Astrocyte (in vitro differentiated cells and primary cell): ENCODE data around the gene SSB. TPM values are rescaled to one million over a fixed set of nuclear protein-coding genes. Genes with fewer than 3 reads are reported as not detected.

Source experiments
- DNase-seq: peaks from one replicate; pipeline ENCODE4 v3.0.0-alpha.2; 2010; ENCODE audit warnings: low read depth
- FAIRE-seq: peaks from 2 replicates; lab custom pipeline; 2011; peaks lifted over from hg19 to GRCh38; lab: Jason Lieb, UNC
- H2AFZ ChIP-seq: 2 replicates; pipeline ENCODE4 v1.6.0; 2012; ENCODE audit warnings: low read depth, low read length, inconsistent platforms
- H3K27ac ChIP-seq: 2 replicates; pipeline ENCODE4 v1.5.1; 2011; ENCODE audit warnings: low read depth, low read length, inconsistent platforms
- H3K27me3 ChIP-seq: 2 replicates; pipeline ENCODE4 v1.6.0; 2011; ENCODE audit warnings: low read length, inconsistent platforms; ENCODE audit not compliant: insufficient read depth
- H3K36me3 ChIP-seq: 2 replicates; pipeline ENCODE4 v1.5.1; 2011; ENCODE audit warnings: low read length, inconsistent platforms; ENCODE audit not compliant: insufficient read depth
- H3K4me1 ChIP-seq: 2 replicates; pipeline ENCODE4 v1.5.1; 2011; ENCODE audit warnings: low read length, inconsistent platforms; ENCODE audit not compliant: insufficient read depth
- H3K4me2 ChIP-seq: 2 replicates; pipeline ENCODE4 v1.6.0; 2012; ENCODE audit warnings: low read length, inconsistent platforms
- H3K4me3 ChIP-seq: 2 replicates; pipeline ENCODE4 v1.5.1; 2011; ENCODE audit warnings: low read depth, mild to moderate bottlenecking, low read length, inconsistent platforms; ENCODE audit not compliant: insufficient read depth
- H3K79me2 ChIP-seq: 2 replicates; pipeline ENCODE4 v1.6.0; 2012; ENCODE audit warnings: mild to moderate bottlenecking, low read length, inconsistent platforms; ENCODE audit not compliant: insufficient read depth
- H3K9ac ChIP-seq: 2 replicates; pipeline ENCODE4 v1.6.0; 2012; ENCODE audit warnings: mild to moderate bottlenecking, low read length, inconsistent platforms
- H3K9me3 ChIP-seq: 2 replicates; pipeline ENCODE4 v1.5.1; 2012; ENCODE audit warnings: low read depth, mild to moderate bottlenecking, low read length, inconsistent platforms; ENCODE audit not compliant: insufficient read depth
- H4K20me1 ChIP-seq: 2 replicates; pipeline ENCODE4 v1.6.0; 2012; ENCODE audit warnings: low read length, inconsistent platforms; ENCODE audit not compliant: insufficient read depth
- H3K27ac Mint-ChIP-seq: one replicate; pipeline ENCODE4 v1.8.0; 2021; ENCODE audit warnings: mild to moderate bottlenecking, mixed read lengths; ENCODE audit not compliant: unreplicated experiment
- H3K27me3 Mint-ChIP-seq: one replicate; pipeline ENCODE4 v1.8.0; 2021; ENCODE audit warnings: low read depth, mixed read lengths; ENCODE audit not compliant: unreplicated experiment
- H3K36me3 Mint-ChIP-seq: one replicate; pipeline ENCODE4 v1.8.0; 2021; ENCODE audit warnings: low read depth, mixed read lengths; ENCODE audit not compliant: unreplicated experiment
- H3K4me1 Mint-ChIP-seq: one replicate; pipeline ENCODE4 v1.8.0; 2021; ENCODE audit warnings: low read depth, mixed read lengths; ENCODE audit not compliant: unreplicated experiment
- H3K4me3 Mint-ChIP-seq: one replicate; pipeline ENCODE4 v1.8.0; 2021; ENCODE audit warnings: mild to moderate bottlenecking, moderate library complexity, mixed read lengths; ENCODE audit not compliant: unreplicated experiment
- H3K9me3 Mint-ChIP-seq: one replicate; pipeline ENCODE4 v1.8.0; 2021; ENCODE audit warnings: mild to moderate bottlenecking, mixed read lengths; ENCODE audit not compliant: unreplicated experiment
- CTCF ChIP-seq: IDR thresholded peaks from 2 replicates; pipeline ENCODE4 v1.5.1; 2011; ENCODE audit warnings: low read depth, mild to moderate bottlenecking, inconsistent platforms, low read length, moderate library complexity; ENCODE audit not compliant: insufficient read depth
- EZH2 ChIP-seq: IDR thresholded peaks from 2 replicates; pipeline ENCODE4 v1.6.1; 2012; ENCODE audit warnings: mild to moderate bottlenecking, low read length, inconsistent platforms; ENCODE audit not compliant: insufficient read depth
- total RNA-seq: library from RNA; stranded (reverse); gene quantifications from 2 replicates; pipeline ENCODE4 v1.2.1, GENCODE V29; 2021

Gene SSB
- total RNA-seq, 1 donor from 2014 or later = 176 TPM

- H3K36me3 Mint-ChIP-seq = no peaks in the 10 kb centered on the region
- Histone ChIP-seq H3K9me3 (no peaks in the 10 kb centered on the region), H3K9ac (no peak overlapping the region), H3K79me2 (no peaks in the 10 kb centered on the region), H3K4me1 (peaks cover 15% of the 10 kb centered on the region), H4K20me1 (no peaks in the 10 kb centered on the region), H3K4me2 (no peak overlapping the region), H2AFZ (no peak overlapping the region), H3K4me3 (no peak overlapping the region), H3K27ac (no peak overlapping the region), H3K36me3 (no peaks in the 10 kb centered on the region), H3K27me3 (peaks cover 6% of the 10 kb centered on the region)
- no peak for TF ChIP-seq EZH2
- no peak for TF ChIP-seq CTCF
- DNase-seq (no peak), FAIRE-seq (no peak)
- H3K9me3 Mint-ChIP-seq = no peaks in the 10 kb centered on the region
- peaks cover 9% of the 10 kb centered on the region for H3K4me1 Mint-ChIP-seq
- H3K4me3 Mint-ChIP-seq = no peak overlapping the region
- no peak overlapping the region for H3K27ac Mint-ChIP-seq
- no peaks in the 10 kb centered on the region for H3K27me3 Mint-ChIP-seq
These were observed 27.1 kb upstream of the SSB start for GRCh38 chr2:169771612-169772011.

GRCh38 chr2:169772651-169773050 lies 26.0 kb upstream of the SSB start:
- no peaks in the 10 kb centered on the region for H3K27me3 Mint-ChIP-seq
- H3K9me3 Mint-ChIP-seq = no peaks in the 10 kb centered on the region
- Histone ChIP-seq H3K4me1 (peaks cover 18% of the 10 kb centered on the region), H2AFZ (no peak overlapping the region), H3K27ac (no peak overlapping the region), H3K4me2 (no peak overlapping the region), H3K9me3 (no peaks in the 10 kb centered on the region), H3K27me3 (peaks cover 6% of the 10 kb centered on the region), H3K79me2 (no peaks in the 10 kb centered on the region), H3K36me3 (no peaks in the 10 kb centered on the region), H4K20me1 (no peaks in the 10 kb centered on the region), H3K9ac (no peak overlapping the region), H3K4me3 (no peak overlapping the region)
- H3K4me1 Mint-ChIP-seq = peaks cover 11% of the 10 kb centered on the region
- no peak overlapping the region for H3K4me3 Mint-ChIP-seq
- DNase-seq (no peak), FAIRE-seq (no peak)
- H3K36me3 Mint-ChIP-seq = no peaks in the 10 kb centered on the region
- TF ChIP-seq EZH2 (no peak), CTCF (no peak)
- H3K27ac Mint-ChIP-seq = no peak overlapping the region

DNA sequence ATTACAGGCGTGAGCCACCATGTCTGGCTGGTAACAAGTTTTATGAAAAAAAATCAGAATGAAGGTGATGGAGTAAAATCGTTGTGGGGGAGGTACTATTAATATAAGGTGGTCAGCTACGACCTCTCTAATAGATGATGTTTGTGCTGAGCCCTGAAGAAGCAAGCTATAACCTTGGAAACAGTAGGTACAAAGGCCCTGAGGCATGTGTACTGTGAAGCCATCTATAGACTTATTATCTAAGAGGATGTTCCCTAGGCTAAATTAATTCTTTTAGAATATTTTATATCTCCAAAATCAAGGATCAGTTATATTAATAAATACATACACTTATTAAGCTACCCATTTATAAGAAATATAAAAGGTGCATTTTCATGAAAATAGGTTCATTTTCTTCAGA lies 23.3 kb upstream of the SSB start:
- no peaks in the 10 kb centered on the region for H3K79me2 ChIP-seq
- H4K20me1 ChIP-seq = no peaks in the 10 kb centered on the region
- no peak overlapping the region for H3K9ac ChIP-seq
- H3K36me3 Mint-ChIP-seq = no peaks in the 10 kb centered on the region
- H3K27ac Mint-ChIP-seq = no peak overlapping the region
- DNase-seq (no peak), FAIRE-seq (no peak)
- H3K4me1 ChIP-seq = peaks cover 16% of the 10 kb centered on the region
- H3K4me3 ChIP-seq = no peak overlapping the region
- H3K4me2 ChIP-seq = peak overlapping the region; percentile 57
- no peaks in the 10 kb centered on the region for H3K27me3 Mint-ChIP-seq
- peaks cover 11% of the 10 kb centered on the region for H3K4me1 Mint-ChIP-seq
- H2AFZ ChIP-seq = peak overlapping the region; percentile 9
- no peak overlapping the region for H3K4me3 Mint-ChIP-seq
- no peak overlapping the region for H3K27ac ChIP-seq
- no peaks in the 10 kb centered on the region for H3K9me3 Mint-ChIP-seq
- no peaks in the 10 kb centered on the region for H3K36me3 ChIP-seq
- TF ChIP-seq EZH2 (no peak), CTCF (no peak)
- H3K9me3 ChIP-seq = no peaks in the 10 kb centered on the region
- H3K27me3 ChIP-seq = no peaks in the 10 kb centered on the region
